T-helper 2 cell treated with Interferon-gamma antibody and Interleukin-4, amounts not matched to agents 100 ng/mL and 5 ng/mL, for 36 hours (primary cell): ENCODE results near the gene MUC5AC. TPM values are rescaled to one million over a fixed set of nuclear protein-coding genes. Genes with fewer than 3 reads are reported as not detected.

Source experiments
- intact Hi-C: fragments of 100-400 bp; cut with micrococcal nuclease; formaldehyde crosslinking; loops from one replicate; pipeline ENCODE4 v1.15.1; 2023
- total RNA-seq: library from RNA; stranded (reverse); gene quantifications from 2 replicates; pipeline ENCODE4 v1.2.3, GENCODE V29; 2022

MUC5AC gene
- total RNA-seq, 1 donor from 2014 or later = not detected

DNA sequence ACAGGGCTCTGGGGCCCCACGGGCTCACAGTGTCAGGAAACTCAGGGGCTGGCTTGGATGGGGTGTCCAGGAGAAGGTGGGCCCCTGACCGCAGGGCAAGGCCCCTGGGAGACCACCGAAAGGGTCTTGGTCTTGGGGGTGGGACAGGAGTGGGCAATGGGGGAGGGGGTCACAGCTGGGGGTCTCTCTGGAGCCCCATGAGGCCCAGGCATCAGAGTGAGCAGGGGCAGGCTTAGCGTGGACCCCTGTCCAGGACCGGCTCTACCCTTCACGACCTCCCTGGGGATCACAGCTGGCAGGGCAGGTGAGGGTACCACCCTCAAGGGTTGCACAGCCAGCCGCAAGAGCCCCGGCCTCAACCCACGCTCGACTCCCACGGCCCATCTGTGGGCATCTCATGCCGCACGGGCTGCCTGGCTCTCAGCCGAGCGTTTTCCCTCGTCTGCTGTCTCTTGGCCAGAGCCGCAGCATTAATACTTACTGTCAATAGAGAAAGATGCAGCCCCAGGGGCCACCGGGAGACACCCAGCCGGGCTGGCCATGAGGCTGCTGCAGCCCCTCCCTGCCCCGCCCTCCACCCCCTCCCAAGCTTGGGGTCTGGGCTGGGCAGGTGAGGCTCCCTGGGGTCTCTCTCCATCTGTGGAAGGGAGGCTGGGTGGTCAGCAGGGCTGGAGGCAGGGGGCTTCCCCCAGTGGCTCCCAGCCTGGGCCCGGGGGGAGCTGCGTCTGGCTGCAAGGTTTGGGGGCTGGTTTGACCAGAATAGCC, 65.8 kb downstream of the MUC5AC start:
- intact Hi-C loops = no loop called here

DNA sequence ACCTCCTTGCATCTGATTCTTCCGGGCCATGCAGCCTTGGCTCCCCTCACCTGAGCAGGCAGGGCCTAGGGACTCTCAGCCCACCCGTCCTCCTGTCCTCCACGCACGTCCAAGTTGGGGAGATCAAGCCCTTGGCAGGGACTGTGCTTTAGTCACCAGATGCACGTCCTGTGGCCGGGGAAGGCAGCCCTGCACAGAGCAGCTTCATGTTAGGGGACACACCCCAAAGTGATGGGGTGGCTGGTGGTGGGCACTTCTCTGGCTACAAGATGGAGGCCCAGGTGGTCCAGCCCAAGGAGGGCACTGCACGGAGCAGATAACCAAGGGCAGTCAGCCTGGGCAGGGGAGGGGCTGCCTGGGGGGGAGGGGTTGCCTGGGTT, 66.3 kb downstream of the MUC5AC start:
- intact Hi-C loops = no loop called here

DNA sequence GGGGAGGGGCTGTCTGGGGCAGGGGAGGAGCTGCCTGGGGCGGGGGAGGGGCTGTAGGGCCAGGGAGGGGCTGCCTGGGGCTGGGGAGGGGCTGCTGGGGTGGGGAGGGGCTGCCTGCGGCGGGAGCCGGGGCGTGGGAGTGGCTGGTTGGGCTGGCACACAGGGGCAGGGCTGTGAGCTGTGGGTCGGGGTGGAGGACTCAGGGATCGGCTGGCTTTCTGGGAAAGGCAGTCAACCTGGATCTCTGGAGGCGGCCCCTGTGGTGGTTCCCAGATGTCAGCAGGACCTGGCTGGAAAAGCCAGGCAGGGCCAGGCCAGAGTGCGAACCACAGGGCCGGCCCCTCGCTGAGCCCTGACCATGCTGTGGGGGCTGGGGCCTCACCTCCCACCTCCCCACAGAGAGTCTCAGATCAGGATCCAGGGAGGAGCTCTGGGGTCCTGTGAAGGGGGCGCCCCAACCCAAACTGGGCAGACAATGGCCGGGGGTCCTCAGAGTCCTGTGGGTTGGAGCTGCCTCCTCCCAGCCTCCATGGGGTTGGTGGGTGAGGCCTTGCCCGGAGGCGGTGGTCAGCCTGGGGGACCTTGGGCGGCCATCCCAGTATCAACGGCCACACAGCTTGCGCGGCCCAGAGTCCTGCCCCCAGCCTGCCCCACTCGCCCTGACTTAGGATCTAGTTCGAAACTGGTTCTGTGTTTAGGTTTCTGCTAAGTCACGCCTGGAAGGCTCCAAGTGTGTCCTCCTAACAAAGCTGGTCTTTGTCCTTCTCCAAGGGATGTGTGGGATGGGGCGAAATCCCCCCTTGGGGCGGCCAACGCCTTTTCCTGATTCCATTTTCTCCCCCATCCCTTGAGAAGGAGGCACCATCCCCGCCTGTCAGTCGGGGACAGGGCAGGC, 67.0 kb downstream of the MUC5AC start:
- intact Hi-C loops = no loop called here

DNA sequence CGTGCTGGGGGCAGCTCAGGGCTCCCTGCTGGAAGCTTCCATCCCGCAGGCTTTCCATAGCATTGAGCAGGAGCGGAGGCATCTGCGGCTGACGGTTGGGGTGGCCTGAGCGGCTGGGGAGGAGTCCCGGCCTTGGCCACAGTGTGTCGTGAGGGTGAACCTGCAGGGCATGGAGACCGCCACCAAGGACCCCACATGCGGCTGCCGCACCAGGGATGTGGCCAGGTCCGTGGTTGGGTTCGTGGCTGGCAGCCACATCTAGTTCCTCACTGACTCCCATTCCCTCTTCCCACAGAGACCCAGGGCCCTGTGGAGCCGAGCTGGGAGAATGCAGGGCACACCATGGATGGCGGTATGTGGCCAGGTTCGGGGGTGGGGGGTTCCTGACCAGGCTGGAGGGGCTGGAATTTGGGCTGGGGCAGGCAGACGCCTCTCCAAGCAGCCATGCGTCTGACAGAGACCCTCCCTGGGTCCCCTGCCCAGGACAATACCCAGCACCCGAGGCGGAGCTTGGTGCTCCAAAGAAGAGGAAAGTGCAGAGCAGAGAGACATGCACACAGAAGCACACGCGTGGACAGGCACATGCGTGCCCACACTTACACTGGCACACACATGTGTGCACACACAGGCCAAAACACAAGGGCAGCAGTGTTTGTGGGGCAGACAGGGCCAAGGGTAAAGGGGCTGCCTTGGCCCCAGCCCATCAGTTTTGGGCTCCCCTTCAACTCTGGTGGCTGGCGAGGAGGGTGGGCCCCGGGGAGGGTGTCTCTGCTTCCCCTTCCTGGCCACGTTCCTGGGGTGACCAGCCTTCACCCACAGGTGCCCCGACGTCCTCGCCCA, 67.9 kb downstream of the MUC5AC start:
- intact Hi-C loops = no loop called here

DNA sequence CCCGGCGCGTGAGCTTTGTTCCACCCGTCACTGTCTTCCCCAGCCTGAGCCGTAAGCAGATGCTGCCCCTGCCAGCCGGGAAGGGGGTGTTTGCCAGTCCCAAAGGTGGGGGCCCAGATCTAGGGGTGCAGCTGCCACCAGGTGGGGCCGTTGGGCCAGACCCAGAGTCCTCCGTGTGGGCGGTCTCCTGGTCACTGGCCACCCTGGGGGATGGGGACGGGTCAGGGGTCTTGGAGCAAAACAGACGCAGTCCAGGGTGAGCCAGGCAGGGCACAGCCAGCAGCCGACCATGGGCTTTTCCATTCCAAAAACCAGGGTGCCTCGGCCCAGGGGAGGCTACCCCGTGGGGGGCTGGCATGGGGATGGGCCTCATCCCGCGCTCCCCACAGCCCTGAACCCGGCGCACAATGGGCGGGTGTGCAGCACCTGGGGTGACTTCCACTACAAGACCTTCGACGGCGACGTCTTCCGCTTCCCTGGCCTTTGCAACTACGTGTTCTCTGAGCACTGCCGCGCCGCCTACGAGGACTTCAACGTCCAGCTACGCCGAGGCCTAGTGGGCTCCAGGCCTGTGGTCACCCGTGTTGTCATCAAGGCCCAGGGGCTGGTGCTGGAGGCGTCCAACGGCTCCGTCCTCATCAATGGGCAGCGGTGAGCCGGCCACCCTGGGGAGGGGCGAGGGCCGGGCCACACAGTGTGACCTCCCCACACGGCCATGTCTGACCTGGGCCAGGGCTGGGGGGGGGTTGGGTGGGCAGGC, 68.7 kb downstream of the MUC5AC start:
- intact Hi-C loops = no loop called here

DNA sequence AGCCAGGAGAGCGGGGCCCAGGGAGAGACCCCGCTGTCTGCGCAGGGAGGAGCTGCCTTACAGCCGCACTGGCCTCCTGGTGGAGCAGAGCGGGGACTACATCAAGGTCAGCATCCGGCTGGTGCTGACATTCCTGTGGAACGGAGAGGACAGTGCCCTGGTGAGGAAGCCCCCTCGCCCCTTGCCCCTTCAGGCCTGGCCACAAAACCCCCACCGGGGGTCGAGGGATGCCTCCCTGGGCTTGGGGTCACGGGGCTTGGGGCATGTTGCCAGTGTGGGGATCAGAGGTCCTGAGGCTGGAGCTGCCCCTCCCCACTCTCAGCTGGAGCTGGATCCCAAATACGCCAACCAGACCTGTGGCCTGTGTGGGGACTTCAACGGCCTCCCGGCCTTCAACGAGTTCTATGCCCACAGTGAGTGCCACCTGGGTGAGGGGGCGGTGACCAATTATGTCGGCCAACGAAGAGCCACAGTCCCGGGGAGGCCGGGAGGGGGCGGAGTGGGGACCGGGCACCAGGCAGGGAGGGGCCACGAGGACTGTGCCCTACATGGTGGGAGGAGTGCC, 69.3 kb downstream of the MUC5AC start:
- intact Hi-C loops = no loop called here

DNA sequence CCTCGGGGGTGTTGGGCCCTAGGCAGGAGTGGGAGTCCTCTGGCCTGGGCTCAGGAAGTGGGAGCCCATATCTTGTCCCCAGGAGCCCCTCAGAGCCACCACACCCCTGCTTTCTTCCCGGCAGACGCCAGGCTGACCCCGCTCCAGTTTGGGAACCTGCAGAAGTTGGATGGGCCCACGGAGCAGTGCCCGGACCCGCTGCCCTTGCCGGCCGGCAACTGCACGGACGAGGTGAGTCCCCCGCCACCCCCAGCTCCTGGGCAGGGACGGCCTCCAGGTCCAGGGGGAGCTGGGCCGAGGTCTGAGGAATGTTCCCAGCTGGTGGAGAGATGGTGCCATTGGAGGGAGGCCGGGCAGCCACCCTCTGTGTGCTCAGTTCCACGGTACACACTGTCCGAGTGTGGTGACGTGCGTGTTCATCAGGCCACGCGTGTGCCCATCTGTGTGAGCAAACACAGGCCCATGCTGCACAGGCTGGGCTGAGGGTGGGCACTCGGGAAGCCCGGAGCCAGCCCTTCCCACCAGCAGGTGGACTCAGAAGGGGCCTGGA, 69.9 kb downstream of the MUC5AC start:
- intact Hi-C loops = no loop called here

DNA sequence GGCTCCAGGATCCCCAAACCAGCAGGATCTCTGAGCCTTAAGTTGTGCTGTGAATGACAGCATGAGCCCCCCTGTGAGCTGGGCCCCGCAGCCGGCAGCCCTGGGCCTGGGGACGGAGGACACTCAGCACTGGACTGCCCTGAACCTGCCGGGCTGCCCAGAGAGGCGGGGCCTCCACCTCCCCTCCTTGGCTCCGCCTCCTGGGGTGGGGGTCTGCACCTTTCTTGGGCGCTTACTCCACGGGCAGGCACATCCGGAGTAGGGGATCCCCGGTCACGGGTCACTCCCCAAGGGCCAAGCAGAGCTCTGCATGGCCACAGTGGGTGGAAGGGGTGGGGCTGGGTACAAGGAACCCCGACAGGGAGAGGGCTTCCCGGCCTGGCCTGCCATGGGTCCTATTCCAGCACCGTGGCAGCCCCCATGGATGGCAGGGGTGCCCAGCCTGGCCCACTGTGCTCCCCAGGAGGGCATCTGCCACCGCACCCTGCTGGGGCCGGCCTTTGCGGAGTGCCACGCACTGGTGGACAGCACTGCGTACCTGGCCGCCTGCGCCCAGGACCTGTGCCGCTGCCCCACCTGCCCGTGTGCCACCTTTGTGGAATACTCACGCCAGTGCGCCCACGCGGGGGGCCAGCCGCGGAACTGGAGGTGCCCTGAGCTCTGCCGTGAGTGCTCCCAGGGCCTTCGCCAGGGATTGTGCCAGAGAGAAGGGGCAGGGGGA, 70.5 kb downstream of the MUC5AC start:
- intact Hi-C loops = no loop called here

DNA sequence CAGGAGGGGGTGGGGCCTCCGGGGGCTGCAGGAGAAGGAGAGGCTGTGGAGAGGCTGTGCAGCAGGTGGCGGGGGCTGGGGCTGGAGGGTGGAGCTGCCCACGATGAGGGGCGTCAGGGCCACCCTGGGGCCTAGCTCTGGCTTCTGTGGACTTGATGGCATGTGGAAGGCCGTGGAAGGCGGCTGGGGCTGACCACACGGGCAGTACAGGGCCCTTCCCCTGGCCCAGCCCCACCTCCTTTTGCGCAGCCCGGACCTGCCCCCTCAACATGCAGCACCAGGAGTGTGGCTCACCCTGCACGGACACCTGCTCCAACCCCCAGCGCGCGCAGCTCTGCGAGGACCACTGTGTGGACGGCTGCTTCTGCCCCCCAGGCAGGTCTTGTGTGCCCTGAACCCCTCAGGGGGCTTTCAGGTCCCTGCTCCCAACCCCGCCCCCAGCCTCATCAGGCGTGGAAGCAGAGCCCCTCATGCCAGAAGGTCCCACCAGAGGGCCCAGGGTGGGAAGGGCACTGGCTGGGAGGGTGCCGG, 71.2 kb downstream of the MUC5AC start:
- intact Hi-C loops = no loop called here

DNA sequence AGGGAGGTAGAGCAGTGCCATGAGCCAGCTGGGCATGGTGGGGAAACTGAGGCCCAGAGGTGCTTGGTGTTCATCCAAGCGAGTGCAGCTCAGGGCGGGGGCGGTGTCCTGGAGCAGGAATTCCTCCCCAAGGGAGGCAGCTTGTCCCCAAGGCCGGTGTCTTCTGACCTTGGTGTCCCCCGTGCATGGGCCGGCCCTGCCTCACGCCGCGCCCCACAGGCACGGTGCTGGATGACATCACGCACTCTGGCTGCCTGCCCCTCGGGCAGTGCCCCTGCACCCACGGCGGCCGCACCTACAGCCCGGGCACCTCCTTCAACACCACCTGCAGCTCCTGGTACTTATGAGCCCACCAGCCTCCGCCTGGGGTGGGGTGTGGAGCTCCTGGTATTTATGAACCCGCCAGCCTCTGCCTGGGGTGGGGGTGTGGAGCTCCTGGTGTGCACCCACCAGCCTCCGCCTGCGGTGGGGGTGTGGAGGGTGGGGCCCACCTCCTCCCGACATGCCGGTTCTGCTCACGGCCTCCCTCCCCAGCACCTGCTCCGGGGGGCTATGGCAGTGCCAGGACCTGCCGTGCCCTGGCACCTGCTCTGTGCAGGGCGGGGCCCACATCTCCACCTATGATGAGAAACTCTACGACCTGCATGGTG, 71.8 kb downstream of the MUC5AC start:
- intact Hi-C loops = no loop called here

DNA sequence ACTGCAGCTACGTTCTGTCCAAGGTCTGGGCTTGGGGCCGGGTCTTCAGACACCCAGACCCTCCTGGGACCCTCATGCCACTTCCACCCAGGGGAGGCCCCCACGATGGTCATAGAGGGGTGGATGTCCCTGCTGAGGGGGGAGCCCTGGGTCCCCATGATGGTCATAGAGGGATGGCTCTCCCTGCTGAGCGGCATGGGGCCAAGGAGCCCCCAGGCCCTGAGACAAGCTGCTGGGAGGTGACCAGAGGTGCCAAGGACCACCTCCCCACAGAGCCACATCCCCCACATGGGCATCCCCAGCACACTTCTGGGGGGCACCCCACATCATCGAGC, 72.3 kb downstream of the MUC5AC start:
- intact Hi-C loops = no loop called here

DNA sequence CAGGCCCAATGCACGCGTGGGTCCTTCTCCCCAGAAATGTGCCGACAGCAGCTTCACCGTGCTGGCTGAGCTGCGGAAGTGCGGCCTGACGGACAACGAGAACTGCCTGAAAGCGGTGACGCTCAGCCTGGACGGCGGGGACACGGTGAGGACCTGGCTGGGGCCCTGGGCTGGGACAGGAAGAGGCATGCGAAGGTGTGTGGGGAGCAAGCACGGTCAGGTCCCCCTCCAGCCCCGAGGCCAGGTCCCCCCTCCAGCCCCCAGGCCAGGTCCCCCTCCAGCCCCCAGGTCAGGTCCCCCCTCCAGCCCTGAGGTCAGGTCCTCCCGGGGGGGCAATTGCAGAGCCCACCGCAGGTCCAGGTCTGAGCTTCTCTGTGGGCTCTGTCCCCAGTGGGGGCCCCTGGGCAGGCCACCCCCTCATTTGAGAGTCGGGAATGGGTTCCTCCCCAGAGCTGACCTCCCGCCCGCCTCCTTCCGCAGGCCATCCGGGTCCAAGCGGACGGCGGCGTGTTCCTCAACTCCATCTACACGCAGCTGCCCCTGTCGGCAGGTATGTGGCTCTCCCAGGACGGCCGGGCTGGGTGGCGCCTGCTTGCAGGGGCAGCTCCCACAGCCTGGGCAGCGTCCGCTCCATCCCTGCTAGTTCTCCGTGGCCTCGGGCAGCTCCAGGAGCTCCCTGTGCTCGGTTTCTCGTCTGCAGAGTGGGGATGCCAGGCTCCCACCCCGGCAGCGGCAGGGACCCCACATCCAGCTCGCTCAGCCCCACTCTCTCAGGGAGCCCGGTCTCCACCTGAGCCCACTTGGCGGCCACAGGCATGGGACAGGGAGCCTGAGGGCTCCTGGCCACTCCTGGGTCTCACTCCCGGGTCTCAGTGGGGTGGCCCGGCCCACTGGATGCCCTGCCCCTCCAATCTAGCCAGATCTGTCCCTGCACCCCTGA, 73.0 kb downstream of the MUC5AC start:
- intact Hi-C loops = no loop called here

DNA sequence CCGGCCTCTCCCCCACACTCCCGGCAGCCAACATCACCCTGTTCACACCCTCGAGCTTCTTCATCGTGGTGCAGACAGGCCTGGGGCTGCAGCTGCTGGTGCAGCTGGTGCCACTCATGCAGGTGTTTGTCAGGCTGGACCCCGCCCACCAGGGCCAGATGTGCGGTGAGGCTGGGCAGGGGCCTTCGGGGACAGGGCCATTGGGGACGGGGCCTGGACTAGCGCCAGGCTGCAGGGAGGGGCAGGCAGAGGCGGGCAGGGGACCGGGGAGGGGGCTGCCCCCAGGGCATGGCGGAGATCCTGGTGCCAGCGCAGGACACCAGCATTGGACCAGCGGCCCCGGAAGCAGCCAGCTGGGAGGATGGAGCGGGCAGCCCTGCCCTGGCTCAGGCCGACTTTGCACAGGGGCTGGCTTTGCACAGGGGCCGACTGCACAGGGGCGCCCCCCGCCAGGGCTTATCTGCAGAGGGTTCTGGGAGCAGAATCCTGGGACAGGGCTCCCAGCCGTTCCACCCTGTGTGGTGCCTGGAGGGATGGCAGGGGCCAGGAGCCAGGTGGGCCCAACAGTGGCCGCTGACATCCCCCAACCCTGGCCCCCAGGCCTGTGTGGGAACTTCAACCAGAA, 73.8 kb downstream of the MUC5AC start:
- intact Hi-C loops = no loop called here

DNA sequence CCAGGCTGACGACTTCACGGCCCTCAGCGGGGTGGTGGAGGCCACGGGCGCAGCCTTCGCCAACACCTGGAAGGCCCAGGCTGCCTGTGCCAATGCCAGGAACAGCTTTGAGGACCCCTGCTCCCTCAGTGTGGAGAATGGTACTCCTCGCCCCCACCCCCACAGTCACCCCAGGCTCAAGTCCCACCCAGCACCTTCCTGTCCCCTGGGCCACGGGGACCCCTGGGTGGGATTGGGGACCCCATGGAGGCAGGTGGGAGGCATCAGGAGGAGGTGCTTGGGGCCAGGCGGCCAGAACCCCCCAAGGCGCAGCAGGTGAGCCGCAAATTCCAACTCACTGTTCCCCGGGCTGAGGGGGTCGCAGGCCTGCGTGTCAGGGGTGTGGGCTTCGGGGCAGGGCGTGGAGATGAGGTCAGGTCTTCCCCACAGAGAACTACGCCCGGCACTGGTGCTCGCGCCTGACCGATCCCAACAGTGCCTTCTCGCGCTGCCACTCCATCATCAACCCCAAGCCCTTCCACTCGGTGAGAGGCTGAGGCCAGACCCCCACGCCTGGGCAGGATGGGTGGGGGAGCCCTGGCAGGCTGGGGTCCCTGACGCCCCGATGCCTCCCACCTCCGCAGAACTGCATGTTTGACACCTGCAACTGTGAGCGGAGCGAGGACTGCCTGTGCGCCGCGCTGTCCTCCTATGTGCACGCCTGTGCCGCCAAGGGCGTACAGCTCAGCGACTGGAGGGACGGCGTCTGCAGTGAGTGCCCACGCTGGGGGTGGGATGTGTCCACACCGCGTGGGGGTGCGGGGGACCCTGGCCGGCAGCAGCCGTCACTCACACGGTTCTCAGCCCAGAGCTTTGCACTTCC, 74.5 kb downstream of the MUC5AC start:
- intact Hi-C loops = no loop called here

DNA sequence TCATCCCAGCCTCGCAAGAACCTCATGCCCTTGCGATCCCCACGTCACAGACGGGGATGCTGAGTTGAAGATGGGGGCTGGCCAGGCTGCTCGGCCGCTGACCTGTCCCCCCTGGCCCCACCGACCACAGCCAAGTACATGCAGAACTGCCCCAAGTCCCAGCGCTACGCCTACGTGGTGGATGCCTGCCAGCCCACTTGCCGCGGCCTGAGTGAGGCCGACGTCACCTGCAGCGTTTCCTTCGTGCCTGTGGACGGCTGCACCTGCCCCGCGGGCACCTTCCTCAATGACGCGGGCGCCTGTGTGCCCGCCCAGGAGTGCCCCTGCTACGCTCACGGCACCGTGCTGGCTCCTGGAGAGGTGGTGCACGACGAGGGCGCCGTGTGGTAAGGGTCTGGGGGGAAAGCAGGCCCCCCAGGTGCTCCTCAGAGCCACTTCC, 75.1 kb downstream of the MUC5AC start:
- intact Hi-C loops = no loop called here

DNA sequence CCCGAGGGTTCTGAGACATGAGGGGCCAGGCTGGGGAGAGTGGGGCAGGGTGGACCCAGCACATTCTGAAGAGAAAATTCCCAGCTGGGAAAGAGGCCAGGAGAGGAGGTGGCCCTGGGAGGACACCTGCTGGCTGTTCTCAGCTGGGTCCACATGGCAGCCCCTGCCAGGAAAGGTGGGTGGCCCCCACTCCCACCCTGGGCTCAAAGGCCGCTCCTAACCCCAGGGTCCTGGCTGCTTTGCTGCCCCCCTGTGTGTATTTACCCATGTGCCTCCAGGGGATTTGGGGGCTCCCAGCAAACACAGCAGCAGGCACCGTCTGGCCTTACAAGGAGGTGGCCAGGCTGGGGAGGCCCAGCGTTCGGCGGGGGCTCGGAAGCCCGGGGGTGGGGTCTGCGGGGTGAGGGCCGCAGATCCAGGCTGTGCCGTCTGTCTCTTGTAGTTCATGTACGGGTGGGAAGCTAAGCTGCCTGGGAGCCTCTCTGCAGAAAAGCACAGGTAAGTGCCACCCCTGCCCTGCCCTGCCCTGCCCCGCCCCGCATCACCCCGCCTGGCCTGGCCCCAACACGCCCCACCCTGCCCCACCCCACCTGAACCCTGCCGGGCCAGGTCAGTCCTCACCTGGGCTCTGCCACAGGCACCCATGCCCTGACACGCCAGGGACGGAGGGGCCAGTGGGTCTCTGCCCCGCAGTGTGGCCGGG, 75.7 kb downstream of the MUC5AC start:
- intact Hi-C loops = no loop called here
